Stimulated activated CD8-positive, alpha-beta memory T cell treated with anti-CD3 and anti-CD28 coated beads, Interleukin-4, amount 100 ng/mL, for 4 hours (primary cell): ENCODE data around the gene PNRC2.
"Not testable (repeated sequence)": the region's sequence is repeated elsewhere in the genome, so short reads cannot be mapped to it uniquely, and the experiment has no call there.

Experiments used
- DNase-seq, 2 donors: peaks; one replicate each; pipeline ENCODE4 v3.0.0-alpha.2; 2020; ENCODE audit warnings: low read depth in 2 of 2, low spot score in 1 of 2

PNRC2 gene

DNA sequence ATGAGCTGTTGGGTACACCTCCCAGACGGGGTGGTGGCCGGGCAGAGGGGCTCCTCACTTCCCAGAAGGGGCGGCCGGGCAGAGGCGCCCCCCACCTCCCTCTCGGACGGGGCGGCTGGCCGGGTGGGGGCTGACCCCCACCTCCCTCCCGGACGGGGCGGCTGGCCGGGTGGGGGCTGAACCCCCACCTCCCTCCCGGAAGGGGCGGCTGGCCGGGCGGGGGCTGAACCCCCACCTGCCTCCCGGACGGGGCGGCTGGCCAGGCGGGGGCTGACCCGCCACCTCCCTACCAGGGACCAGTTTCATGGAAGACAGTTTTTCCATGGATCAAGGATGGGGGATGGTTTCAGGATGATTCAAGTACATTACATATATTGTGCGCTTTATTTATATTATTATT lies 27.4 kb downstream of the PNRC2 start:
- DNase-seq: not testable (repeated sequence)

DNA sequence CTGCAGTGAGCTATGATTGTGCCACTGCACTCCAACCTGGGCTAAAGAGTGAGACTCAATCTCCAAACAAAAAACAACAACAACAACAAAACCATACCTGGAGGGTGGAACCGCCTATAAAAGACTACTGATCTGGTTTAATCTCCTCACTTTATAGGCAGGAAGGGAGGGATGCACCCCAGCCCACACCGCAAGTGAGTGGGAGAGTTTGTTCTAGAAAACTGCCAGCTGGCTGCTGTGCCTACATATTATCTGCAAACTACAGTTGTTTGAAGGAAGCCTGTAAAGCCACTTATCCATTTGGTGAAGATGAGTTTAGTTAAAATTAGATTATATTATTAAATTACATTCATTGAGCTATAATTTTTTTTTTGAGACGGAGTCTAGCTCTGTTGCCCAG lies 29.6 kb downstream of the PNRC2 start:
- no peak for DNase-seq

DNA sequence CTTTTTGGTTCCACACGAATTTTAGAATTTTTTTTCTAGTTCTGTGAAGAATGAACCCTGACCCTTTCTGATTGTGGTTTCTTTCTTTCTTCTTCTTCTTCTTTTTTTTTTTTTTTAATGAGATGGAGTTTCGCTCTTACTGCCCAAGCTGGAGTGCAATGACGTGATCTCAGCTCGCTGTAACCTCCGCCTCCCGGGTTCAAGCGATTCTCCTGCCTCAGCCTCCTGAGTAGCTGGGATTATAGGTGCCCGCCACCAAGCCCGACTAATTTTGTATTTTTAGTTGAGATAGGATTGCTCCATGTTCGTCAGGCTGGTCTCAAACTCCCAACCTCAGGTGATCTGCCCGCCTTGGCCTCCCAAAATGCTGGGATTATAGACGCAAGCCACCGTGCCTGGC lies 32.4 kb downstream of the PNRC2 start:
- not testable (repeated sequence) for DNase-seq

DNA sequence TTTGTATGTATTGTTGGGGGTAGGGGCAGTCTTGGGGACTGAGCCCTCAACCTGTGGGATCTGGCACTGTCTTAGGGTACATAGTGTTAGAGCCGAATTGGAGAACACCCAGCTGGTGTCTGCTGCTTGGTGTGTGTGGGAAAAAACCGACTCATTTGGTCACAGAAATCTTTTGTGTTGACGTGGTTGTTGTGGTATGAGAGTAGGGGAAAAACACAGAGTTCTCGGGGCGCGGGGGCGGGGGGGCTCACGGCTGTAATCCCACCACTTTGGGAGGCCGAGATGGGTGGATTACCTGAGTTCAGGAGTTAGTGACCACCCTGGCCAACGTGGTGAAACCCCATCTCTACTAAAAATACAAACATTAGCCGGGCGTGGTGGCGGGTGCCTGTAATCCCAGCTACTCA lies 35.8 kb downstream of the PNRC2 start:
- no peak for DNase-seq

DNA sequence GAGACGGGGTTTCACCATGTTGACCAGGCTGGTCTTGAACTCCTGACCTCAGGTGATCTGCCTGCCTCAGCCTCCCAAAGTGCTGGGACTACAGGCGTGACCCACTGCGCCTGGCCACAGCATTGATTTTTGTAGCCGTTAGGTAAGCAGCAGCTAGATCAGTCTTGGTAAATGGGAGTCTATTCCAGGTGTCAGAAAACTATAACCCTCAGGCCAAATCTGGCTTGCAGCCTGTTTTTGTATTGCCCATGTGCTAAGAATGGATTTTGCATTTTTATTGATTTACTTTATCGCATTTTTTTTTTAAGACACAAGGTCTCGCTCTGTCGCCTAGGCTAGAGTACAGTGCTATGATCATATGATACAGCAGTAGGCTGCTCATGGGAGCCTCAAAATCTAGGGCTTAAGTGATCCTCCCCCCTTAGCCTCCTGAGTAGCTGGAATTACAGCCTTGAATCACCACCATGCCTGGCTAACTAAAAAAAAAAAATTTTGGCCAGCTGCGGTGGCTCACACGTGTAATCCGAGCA lies 37.1 kb downstream of the PNRC2 start:
- DNase-seq: no peak

DNA sequence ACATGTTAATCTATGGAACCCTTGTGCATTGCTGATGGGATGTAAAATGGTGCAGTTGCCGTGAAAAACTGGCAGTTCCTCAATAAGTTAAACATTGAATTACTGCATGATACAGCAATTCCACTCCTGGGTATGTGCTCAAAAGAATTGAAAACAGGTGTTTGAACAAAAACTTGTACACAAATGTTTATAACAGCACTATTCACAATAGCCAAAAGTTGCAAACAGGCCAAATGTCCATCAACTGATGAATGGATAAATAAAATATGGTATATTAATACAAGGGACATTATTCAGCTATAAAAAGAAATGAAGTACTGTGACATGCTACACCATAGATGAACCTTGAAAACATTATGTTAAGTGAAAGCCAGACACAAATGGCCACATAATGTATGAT lies 38.2 kb downstream of the PNRC2 start:
- no peak for DNase-seq

DNA sequence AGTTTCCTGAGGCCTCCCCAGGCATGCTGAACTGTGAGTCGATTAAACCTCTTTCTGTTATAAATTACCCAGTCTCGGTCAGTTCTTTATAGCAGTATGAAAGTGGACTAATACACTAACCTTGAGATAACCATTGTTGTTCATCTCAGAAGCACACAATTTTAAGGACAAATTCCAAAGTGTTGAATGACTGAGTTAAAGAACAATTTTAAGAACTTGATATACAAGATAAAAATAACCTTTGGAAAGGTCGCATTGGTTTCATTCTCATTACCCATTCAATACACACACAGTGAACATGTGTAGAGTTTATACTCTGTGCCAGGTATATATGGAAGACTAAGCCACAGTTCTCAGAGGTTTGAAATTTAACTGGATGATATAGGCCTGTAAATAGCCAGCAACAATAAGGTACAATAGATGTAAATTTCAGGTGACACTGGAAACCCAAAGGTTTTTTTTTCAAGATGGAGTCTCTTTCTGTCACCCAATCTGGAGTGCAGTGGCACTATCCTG lies 39.6 kb downstream of the PNRC2 start:
- DNase-seq: no peak

DNA sequence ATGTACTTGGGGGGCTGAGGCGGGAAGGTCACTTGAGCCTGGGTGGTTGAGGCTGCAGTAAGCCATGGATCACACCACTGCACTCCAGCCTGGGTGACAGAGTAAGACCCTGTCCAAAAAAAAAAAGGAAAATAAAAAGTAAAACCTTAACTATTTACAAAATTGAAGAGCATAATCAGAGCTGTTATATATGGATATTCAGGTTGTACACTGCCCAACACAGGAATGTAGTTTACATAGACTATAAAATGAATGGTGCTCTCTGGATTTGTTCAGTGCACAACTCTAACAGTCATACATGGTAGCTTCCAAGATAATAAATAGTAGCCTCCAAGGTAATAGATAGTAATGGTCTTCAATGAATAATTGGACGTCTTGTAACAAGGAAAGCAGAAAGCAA lies 43.1 kb downstream of the PNRC2 start:
- no peak for DNase-seq

DNA sequence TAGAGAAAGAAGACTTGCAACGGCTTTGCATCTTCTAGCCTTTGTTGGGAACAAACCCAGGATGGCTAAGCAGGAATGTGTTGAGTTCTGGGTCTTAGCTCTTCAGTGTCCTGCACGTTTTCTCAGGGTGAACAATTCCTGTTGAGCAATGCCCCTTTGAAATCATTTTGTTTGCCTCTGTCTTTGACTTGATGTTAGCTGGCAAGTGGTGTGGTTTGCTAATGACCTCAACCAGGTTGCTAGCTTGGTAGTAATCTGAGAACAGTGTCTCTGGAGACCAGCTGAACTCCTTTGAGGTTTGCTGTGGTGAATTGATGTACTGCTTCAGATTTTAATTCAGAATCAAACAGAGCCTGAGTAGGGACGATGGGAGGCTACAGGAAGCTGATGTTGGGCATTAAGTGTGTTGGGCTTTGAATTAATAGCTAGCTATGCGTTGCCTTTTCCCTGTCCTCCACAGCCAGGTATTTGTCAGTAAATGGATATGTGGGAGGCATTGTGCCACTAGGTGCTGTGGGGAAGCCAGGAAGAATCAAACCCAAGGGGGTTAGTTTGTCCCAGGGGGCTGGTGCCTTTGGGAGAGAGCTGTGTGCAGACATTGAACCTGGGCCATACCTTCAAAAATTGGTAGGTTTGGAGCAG lies 43.8 kb downstream of the PNRC2 start:
- no peak for DNase-seq

DNA sequence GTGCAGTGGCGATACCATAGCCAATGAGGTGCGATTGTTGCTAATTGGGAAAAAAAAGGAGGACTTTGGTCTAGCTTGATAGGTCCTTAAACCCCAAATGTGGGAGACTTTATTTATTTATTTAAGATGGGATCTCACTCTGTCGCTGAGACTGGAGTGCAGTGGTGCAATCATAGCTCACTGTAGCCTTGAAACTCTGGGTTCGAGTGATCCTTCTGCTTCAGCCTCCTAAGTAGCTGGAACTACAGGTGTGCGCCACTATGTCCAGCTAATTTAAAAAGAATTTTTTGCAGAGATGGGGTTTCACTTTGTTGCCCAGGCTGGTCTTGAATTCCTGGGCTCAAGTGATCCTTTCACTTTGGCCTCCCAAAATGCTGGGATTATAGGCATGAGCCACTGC lies 44.5 kb downstream of the PNRC2 start:
- no peak for DNase-seq

DNA sequence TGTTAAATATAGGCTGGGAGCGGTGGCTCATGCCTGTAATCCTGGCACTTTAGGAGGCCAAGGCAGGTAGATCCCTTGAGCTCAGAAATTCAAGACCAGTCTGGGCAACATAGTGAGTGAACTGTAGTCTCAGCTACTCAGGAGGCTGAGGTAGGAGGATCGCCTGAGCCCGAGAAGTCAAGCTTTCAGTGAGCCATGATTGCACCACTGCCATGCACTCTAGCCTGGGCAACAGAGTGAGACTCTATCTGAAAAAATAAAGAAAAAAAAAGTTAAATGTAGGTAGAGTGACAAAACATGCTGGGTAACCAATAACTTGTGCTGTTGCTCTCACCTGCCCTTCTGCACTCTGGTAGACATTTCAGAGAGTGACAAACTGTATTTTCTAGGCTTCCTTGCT lies 45.5 kb downstream of the PNRC2 start:
- no peak for DNase-seq

DNA sequence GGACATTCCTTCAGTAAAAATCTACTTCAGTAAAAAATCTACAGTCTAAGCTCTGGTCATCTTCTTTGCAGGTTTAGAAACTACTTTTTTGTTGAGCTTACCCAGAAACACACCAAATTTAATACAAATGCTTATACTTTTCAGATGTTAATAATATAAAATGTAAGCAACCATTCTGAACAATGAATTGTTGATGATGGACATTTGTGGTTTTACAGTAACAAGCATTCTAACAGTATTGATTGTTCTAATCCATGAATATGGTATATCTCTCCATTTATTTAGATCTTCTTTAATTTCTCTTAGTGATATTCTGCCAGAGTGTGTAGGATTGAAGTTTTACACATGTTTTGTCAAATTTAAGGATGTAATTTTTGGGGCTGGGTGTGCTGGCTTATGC lies 47.5 kb downstream of the PNRC2 start:
- no peak for DNase-seq

DNA sequence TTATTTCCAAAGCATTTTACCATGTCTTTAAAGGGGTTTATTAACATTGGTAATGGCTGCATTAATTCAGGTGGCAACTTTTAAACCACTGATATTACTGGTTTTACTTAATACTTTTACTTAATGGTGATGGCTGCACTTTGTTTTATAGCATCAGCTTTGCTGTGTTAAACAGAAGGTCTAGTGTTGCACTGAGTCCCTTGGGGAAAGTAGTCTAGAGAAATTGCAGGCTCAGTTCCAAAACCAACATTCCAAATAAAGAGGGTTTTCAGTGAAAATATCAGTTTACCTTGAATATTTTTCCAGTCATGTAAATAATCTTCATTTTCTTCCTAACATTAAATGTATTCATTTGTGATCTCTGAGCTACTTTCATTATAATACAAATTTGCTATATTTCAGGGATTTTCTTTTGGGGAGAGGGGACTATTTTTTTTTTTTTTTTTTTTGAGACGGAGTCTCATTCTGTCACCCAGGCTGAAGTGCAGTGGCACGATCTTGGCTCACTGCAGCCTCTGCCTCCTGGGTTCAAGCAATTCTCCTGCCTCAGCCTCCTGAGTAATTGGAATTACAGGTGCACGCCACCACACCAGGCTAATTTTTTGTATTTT lies 49.1 kb downstream of the PNRC2 start:
- not testable (repeated sequence) for DNase-seq

DNA sequence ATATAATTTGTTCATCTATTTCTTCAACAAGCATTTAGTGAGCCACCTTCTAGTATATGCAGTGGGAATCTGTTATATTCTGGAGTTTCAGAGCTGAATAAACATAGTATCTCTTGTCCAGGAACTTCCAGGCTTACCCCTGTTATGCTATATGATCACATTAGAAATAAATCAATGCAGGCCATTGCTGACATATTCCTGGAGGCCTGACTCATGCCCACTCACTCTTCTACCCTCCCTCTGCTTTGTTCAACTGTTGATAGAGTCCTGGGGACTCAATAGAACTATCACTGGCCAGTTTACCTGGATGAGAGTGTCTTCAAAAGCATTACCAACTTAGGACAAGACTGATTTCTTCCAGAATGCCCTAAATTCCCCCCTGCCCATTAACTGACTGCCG lies 49.8 kb downstream of the PNRC2 start:
- no peak for DNase-seq

DNA sequence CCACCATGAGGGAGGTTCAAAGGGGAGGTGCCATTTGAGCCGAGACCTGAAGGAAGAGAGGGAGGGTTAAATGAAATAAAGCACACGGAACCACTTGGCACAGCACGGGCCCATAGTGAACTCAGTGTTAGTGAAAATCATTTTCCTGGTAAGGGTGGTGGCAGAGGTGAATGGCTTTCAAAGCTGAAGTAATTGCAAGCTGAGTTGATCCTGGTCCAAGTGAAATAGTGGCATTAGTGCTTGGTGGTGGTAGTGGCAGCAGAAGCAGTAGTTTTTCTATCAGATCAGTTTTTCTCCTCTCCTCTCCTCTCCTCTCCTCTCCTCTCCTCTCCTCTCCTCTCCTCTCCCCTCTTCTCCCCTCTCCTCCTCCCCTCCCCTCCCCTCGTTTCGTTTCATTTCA lies 51.0 kb downstream of the PNRC2 start:
- DNase-seq: no peak

DNA sequence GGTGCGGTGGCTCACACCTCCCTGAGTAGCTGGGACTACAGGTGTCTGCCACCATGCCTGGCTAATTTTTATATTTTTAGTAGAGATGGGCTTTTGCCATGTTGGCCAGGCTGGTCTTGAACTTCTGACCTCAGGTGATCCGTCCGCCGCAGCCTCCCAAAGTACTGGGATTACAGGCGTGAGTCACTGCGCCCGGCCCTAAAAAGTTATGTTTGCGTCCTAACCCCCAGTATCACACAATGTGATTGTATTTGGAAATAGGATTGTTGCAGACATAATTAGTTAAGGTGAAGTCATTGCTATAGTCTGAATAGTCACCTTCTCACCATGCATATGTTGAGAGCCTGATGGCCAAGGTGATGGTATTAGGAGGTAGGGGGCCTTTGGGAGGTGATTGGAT lies 53.2 kb downstream of the PNRC2 start:
- DNase-seq: not testable (repeated sequence)
